ENCODE data around the gene ZBTB20. TPM values are rescaled to one million over a fixed set of nuclear protein-coding genes. Genes with fewer than 3 reads are reported as not detected.

Gene ZBTB20
- total RNA-seq, 6 donors from 2014 or later: 40.0 to 150 (median 65.8) TPM

DNA sequence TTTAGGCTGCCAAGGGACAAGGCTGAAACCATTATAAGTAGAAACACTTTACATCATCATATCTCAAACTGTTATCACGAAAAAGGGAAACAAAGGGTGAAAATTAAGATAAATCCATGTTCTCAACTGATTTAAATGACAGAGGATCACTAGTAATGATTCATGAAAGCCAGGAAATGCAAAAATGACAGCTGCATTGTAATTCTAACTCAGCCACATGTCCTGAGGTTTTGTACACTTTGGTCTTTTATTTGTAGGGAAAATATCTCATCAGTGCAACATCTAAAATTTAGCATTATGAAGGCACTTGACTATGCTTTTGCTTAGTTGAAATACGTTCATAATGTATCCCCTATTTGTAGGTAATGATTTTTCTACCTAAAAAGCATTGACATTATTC is 473.6 kb downstream of the ZBTB20 start:
- H3K9me3 ChIP-seq: no peaks in the 10 kb centered on the region
- WGBS, 2 donors: 68 to 78% methylated on average over 2 of the region's 2 CpGs
- no peaks in the 10 kb centered on the region for H3K27me3 ChIP-seq
- no peak for TF ChIP-seq EP300 (IDR thresholded peaks at IDR 0.05)
- TF ChIP-seq POLR2A (IDR thresholded peaks at IDR 0.05): no peak
- TF ChIP-seq POLR2AphosphoS5 (IDR thresholded peaks at IDR 0.05): no peak
- TF ChIP-seq, protein P1, sequence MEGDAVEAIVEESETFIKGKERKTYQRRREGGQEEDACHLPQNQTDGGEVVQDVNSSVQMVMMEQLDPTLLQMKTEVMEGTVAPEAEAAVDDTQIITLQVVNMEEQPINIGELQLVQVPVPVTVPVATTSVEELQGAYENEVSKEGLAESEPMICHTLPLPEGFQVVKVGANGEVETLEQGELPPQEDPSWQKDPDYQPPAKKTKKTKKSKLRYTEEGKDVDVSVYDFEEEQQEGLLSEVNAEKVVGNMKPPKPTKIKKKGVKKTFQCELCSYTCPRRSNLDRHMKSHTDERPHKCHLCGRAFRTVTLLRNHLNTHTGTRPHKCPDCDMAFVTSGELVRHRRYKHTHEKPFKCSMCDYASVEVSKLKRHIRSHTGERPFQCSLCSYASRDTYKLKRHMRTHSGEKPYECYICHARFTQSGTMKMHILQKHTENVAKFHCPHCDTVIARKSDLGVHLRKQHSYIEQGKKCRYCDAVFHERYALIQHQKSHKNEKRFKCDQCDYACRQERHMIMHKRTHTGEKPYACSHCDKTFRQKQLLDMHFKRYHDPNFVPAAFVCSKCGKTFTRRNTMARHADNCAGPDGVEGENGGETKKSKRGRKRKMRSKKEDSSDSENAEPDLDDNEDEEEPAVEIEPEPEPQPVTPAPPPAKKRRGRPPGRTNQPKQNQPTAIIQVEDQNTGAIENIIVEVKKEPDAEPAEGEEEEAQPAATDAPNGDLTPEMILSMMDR (IDR thresholded peaks at IDR 0.05): no peak
- H3K4me3 ChIP-seq: no peak overlapping the region
- H3K27ac ChIP-seq: no peak overlapping the region
- no peak for DNase-seq
- no peaks in the 10 kb centered on the region for H3K36me3 ChIP-seq
- peaks cover 0 to under 1% (median 0%) of the 10 kb centered on the region in 4 donors for H3K4me1 ChIP-seq
- ATAC-seq (ENCODE audit: low FRiP score in 2 of 2): no peak

DNA sequence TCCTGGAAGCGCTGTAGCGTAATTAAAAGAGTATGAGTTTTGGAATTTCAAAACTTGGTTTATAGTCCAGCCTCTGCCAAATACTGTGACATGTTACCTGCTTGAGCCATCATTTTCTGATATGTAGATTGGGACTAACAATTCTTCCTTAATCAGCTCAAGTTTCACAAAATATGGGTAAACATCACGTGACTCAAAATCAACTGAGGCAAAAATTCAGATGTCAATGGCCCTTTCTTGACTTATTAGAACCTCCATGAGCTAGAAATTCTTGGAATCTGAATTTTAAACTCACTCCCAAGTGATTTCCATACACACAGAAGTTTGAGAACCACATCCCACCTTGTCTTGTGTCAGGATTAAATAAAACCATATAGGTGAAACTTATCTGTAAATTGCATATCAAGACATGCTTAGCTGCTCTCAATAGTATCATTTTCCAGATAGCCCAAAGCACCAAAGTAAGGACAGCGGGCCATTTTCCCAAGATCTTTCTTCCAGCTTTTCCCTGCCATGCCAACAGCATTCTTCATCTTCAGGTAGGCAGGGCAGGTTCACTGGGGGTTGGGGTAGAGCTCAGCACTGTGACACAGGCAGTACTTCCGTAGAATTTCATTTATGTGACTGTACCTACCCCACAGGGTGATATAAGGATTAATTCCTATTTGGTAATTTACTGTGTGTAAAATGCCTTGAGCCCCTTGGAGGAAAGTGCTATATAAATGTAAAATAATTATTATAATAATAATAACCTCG is 474.2 kb downstream of the ZBTB20 start:
- DNase-seq: no peak
- no peaks in the 10 kb centered on the region for H3K36me3 ChIP-seq
- no peak for ATAC-seq (ENCODE audit: low FRiP score in 2 of 2)
- H3K4me1 ChIP-seq: peaks cover 0 to 5% (median 0%) of the 10 kb centered on the region in 4 donors
- no peak overlapping the region for H3K4me3 ChIP-seq
- H3K27ac ChIP-seq: no peak overlapping the region
- no peaks in the 10 kb centered on the region for H3K27me3 ChIP-seq
- WGBS, 2 donors: 91 to 94% methylated on average over 6 of the region's 6 CpGs
- H3K9me3 ChIP-seq: no peaks in the 10 kb centered on the region
- TF ChIP-seq POLR2A (IDR thresholded peaks at IDR 0.05): no peak
- TF ChIP-seq EP300 (IDR thresholded peaks at IDR 0.05): no peak
- TF ChIP-seq, protein P1 (IDR thresholded peaks at IDR 0.05): no peak
- TF ChIP-seq POLR2AphosphoS5 (IDR thresholded peaks at IDR 0.05): no peak

DNA sequence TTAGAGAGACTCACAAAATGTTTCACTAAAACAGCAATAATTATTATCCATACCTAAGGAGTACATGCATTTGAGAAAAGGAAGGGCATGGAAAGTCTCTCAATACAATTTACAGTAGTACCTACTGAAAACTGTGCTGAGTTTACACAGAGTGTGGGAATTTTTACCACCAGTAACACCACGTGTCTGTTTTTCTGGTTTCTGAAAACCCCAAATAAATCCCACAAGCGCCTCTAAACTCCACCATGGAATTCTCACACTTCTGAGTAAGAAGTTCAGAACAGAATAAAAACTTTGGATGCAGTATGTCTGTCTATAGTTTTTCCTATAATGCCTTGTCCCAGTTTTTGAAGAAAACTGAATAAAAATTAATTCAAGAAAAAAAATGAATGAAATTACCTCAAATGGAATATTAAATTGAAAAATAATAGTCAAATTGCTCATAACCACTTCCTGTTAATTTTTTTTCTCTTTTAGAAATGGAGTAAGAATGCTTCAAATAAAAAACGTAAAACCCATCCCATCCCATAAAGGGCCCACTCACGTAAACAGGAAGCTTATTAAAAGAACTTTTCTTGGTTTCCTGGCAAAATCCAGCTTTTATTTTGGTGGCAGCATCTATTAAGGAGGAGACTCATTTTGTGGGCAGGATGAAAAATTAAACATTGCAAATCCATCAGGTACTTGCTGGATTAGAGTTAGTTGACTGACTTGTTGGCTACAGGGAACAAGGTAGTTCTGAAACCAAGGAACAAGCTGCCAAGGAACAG is 475.2 kb downstream of the ZBTB20 start:
- DNase-seq (no peak), ATAC-seq (ENCODE audit: low FRiP score in 2 of 2) (no peak)
- no peaks in the 10 kb centered on the region for H3K27me3 ChIP-seq
- no peak for TF ChIP-seq POLR2A (IDR thresholded peaks at IDR 0.05)
- TF ChIP-seq, protein P1 (IDR thresholded peaks at IDR 0.05): no peak
- no peak for TF ChIP-seq EP300 (IDR thresholded peaks at IDR 0.05)
- TF ChIP-seq POLR2AphosphoS5 (IDR thresholded peaks at IDR 0.05): no peak
- H3K9me3 ChIP-seq: no peaks in the 10 kb centered on the region
- H3K4me3 ChIP-seq: no peak overlapping the region
- no peaks in the 10 kb centered on the region for H3K36me3 ChIP-seq
- H3K27ac ChIP-seq: no peak overlapping the region
- peaks cover 0 to 5% (median 0%) of the 10 kb centered on the region in 4 donors for H3K4me1 ChIP-seq
- WGBS, 2 donors: 84 to 89% methylated on average over 4 of the region's 4 CpGs

DNA sequence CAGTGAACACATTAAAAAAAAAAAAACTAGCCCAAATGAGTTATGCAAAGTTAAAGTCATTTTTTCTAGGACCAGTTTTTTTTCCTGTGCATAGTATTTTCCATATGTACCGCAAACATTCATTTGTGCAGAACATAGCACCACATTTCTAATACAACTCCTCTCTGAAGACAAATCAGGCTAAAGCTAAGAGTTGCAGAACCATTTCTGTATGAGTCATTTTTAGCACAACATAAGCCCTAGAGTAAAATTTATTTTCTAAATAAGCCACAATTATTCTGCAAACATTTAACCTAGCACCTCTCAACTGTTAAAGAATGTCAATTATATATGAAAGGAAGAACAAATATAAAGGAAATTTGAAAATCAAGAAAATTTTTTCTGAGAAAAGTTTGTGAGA is 477.5 kb downstream of the ZBTB20 start:
- TF ChIP-seq, protein P1 (IDR thresholded peaks at IDR 0.05): no peak
- Histone ChIP-seq H3K27me3 (no peaks in the 10 kb centered on the region), H3K4me3 (no peak overlapping the region), H3K27ac (no peak overlapping the region), H3K36me3 (no peaks in the 10 kb centered on the region), H3K4me1 (peaks cover 0 to 5% (median 0%) of the 10 kb centered on the region in 4 donors), H3K9me3 (no peaks in the 10 kb centered on the region)
- no peak for DNase-seq
- 94% methylated on average over 1 of the region's 1 CpG for WGBS, 2 donors
- peak in 1 of 2 donors; percentile 51 for ATAC-seq (ENCODE audit: low FRiP score in 2 of 2)
